HG03039 (cell line): Measurements from ENCODE around the gene MBOAT7.
"Not testable (repeated sequence)": the region's sequence is repeated elsewhere in the genome, so short reads cannot be mapped to it uniquely, and the experiment has no call there.

ENCODE experiments used
- ATAC-seq: cut with Tn5 transposase; IDR thresholded peaks from one replicate; pipeline ENCODE4 v1.9.1; 2021; ENCODE audit warnings: mild to moderate bottlenecking, moderate library complexity; ENCODE audit not compliant: unreplicated experiment

Gene MBOAT7

DNA sequence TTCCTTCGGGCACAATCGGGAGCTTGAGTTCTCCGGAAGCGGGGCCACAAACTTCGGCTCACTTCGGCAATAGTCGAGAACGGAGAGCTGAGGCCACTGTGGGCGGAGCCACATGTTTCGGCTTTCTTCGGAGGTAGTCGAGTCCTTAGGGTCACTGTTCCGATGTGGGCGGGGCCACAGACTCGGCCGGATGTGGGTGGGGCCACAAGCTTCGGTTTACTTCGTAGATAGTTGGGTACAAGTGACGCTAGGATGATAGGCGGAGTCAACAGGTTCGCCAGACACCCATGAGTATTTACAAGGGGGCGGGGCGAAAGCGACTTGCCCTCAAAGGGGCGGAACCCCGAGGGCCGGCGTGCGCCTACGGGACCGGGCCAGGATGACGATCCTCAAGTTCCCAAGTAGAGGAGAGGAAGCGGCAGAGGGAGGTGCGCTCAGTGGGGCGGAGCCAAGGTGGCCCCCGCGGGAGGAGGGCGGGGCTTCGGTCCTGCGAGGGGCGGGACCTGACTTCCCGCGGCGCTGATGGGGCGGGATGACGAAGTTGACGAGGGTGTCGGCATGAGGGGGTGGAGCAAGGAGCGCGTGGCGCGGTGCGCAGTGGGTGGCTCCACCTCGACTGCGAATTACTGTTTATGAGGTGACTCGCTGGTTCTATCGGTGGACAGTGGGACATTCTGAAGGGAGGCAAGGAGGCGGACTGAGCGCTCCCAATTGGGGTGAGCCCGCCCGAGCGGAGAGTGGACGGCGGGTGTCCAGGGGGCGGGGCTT, 539 bp upstream of the MBOAT7 start:
- peak; percentile 39 for ATAC-seq

DNA sequence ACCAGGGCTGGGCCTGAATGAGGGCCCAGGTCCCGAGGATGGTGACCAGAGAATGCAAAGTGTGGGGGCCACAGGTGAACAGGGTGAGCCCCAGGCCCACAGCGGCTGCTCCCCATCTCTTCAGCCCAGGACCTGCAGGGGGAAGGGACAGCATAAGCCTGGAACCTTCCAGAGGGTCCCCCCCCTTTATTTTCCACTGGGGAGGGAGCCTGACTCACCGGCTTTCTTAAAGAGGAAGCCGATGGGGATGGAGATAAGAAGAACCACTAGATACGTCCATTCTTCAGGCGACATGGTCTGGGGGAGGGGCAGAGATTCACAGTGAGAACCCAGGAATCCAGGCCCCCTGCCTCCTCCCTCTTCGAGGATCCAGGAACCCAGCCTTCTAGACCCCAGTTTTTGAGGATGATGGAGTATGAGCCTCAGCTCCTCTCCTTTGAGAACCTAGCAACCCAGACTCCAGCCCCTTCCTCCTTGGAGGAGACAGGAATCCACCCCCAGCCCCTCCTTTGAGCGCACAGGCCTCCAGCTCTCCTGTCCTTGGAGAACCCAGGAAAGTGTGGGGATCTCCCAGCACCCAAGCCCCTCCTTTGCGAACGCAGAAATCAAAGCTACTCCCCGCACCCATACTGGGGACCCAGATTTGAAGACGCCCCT, 1.0 kb downstream of the MBOAT7 start:
- no peak for ATAC-seq

DNA sequence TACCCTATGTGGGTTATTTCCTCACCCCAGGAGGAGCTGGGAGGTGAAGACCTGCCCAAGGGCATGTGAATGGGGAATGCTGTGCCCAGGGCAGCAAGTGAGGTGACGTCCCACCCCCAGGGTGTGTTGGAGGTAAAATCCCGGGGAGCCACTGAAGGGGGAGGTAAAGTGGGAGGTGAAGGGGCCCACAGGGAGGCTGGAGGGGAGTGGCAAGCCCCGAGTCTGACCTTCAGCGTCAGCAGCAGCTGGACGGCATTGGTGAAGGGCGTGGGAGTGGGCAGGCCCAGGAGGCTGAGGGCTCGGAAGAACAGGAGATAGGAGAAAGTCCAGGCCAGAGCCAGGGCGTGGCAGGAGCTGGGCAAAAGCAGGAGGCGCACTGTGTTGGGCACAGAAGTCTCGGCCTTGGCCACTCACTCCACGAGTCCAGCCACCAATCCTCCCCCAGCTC, 2.4 kb downstream of the MBOAT7 start:
- ATAC-seq, result no peak

DNA sequence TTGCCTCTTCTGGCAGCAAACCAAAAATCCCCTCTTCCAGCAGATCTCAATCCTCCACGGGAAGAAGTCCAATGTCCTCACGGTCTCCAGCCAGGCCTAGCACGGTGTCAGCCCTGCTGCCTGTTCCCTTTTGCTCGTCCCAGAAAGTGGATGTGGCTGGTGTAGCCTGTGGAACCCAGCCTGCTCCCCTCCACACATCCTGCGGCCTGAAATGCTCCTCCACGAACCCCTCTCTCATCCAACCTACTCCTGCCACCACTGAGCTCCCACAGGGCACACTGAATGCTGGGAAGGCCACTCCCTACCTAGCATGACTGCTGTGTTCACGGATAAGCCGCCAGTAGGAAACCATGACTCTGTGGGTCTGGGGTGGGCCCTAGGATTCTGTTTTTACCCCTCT, 3.0 kb downstream of the MBOAT7 start:
- ATAC-seq, result no peak

DNA sequence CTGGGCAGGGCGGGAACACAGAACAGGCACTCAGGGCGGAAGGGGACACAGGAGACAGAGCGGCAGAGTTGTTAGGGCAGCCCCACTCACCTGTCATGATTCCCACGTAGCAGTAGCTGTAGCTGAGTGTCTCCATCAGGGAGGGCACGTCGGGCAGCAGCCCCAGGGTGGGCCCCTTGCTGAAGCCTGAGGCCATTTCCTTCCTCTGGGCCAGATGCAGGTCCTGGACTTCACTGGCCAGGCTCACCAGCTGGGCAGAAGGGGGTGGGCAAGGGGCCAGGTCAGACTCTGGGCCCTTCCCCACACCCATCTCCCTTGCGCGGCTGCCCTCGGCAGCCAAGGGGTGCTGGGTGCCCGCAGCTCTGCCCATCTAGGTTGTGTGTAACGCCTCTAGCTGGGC, 5.9 kb downstream of the MBOAT7 start:
- ATAC-seq, result no peak

DNA sequence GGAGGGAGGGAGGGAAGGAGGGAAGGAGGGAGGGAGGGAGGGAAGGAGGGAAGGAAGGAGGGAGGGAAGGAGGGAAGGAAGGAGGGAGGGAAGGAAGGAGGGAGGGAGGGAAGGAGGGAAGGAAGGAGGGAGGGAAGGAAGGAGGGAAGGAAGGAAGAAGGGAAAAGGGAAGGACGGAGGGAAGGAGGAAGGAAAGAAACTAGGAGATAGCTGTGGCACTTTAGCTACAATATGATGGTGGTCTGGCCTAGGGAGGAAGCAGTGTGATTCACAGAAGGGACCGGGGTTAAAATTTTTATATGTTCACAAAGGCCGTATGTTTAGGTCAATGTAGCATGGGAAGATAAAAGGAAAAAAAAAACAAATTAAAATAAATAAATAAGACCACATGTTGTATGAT, 7.5 kb downstream of the MBOAT7 start:
- not testable (repeated sequence) for ATAC-seq

DNA sequence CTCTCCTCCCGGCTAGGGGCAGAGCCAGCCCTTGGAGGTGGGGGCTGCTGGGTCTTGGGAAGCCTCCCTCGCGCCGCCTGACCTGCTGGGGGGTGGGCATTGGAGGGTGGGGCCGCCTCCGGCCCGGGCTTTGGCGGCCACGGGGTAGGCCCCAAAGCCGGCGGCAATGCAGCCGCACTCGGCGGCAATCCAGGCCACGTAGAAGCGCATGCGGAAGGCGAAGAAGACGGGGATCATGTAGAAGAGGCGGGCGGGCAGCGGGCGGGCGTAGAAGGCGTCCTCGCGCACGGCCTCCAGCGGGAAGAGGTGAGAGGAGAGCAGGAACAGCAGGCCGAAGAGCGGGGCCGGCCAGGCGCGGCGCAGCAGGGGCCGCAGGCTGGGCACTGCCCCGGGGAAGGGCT, 8.7 kb downstream of the MBOAT7 start:
- no peak for ATAC-seq

DNA sequence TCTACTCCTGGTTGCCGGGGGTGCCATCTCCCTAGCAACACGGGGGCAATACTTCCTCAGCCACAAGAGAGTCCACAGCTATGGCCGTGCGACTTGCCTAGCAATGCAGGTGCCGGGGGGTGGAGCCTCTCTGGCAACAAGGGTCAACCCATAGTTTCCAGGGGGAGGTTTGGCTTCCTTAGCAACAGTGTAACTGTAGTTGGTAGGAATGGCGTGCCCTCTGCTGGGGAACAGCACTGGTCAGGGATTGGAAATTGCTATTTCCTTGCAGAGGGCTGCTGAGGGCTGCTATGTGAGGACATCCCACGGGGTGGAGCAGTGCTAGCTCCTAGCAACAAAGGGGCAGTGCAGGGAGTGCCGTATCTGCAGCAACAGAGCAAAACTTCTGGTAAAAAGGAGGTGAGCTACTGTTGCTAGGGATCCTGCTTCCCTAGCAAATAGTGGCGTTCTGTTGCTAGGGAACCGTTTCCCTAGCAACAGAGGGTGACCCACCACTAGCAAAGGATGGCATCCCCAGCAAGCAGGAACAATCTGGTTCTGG, 9.4 kb downstream of the MBOAT7 start:
- ATAC-seq, result no peak

DNA sequence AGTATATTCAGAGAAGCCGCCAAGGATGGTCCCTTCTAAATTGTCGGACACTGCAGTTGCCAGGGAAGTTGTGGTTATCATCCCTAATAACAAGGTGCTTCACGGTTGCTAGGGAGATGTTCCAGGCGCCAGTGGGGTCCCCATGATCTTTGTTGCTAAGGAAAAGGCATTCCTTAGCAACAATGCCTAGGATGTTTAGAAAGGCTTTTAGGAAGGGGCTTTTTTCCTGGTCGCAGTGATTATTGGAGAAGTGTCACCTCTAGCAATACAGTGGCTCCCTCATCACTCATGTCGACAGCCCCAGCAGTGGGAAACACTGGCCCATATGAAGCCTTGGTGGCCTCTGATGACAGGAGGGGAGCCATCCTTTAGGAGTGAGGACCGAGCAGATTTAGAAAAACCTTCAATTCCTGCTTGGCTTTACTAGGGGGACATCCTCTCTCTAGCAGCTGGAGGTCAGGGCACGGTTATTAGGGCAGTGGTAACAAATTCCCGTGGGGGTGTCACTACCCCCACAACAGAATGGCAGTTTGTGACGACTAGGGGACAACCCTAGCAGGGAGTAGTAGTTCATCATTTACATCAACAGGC, 10.0 kb downstream of the MBOAT7 start:
- ATAC-seq, result no peak

DNA sequence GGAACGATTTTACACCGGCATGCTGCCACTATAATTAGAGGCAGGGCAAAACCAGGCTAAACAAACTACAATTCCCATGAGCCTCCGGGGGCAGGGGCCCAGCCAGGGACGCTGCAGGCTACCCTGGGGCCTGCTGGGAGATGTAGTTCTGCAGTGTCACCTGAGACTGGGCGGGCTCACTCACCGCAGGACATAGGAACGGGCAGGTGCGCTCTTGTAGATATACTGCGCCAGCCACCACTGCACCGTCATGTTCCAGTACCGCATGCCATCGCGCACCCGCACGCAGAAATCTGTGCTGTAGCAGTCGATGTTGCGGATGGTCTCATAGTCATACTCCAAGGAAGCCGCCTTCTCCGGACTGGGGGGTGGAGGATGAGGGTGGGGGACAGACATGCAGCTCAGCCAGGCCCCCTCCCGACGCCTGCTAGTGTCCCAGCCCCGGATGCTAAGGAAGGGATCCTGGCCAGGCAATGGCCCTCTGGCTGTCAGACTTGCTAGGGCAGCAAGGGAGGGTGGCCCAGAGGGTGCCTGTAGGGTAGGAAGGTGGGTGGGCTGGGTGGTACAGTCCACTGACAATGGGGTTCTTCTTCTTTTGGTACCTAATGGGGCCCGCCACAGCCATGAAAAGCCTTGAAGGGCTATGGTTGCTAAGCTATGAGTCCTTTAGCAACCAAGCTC, 10.7 kb downstream of the MBOAT7 start:
- ATAC-seq, result no peak

DNA sequence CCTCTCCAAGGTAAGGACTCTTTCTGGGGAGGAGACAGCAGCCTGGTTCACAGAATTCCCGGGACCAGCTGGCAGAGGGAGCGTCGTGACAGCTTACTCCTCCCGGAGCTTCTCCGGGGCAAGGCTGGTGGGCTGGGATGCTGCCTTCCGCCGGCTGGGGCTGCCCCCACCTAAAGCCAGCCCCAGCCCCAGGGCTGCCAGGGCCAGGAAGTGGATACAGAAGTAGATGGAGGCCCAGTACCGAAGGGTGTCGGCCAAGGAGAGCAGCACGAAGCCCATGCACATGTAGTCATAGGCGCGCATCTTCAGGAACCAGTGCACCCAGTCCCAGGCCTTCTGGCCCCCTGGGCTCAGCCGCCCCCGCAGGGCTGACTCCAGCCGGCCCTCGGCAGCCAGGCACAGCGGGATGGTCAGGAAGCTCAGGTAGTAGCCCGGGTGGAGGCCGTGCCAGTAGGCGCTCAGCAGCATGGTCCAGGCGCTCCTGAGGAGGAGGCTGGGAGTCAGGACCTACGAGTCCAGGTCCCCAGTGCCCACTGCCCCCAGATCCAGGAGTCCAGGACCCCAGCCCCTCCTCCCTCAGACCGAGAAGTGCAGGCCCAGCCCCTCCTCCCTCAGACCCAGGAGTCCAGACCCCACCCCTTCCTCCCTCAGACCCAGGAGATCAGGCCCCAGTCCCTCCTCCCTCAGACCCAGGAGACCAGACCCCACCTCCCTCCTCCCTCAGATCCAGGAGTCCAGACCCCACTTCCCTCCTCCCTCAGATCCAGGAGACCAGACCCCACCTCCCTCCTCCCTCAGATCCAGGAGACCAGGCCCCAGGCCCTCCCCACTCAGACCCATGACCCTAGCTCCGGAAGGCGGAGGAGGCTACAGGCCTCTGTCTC, 15.2 kb downstream of the MBOAT7 start:
- ATAC-seq, result no peak

DNA sequence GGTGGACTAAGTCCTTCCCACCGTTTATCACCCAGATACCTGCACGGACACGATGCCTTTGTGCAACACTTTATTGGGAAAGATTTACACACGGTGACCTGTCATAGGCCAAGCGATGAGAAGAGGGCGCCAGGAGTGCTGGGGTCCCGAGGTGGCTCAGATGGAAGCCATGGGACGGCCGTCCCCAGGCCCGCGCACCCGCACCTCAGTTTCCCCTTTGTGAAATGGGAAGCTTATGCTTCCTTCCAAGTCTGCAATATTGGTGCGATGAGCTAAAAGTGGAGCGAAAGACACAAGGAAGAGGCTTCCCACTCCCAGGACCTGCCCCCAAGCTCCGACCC, 16.1 kb downstream of the MBOAT7 start:
- no peak for ATAC-seq

DNA sequence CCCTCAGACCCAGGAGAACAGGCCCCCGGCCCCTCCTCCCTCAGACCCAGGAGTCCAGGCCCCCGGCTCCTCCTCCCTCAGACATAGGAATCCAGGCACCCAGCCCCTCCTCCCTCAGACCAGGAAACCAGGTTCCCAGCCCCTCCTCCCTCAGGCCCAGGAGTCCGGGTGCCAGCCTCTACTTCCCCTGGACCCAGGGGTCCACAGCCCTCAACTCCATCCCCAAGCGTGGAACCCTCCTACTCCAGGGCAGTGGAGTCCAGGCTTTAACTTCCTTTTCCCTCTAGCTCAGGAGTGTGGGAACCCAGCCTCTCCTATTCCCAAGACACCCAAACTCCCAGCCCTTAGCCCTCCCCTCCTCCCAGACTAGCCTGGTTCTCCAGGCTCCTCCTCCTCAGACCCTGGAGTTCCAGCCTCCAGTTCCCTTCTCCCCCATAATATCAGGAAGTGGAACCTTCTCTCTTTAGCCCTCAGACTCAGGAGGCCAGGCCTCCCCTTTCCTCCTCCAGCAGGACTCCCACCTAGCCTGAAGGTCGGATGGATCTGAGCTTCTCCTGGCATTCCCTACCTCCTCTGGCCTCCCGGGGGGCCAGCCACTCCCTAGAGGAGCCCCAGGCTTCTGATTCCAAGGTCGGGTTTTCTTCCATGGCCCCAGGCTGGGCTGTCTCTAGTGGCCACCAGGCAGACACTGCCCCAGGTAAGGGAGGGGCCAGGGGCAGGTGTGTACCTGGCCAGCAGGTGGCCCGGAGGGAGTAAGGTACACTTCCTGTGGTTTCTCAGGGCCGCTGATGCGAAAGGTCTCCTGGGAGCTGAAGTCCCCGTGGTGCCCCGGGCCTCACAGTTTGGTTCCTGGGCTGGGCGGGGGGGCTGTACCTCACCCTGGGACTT, 16.7 kb downstream of the MBOAT7 start, which contains the start of gene TMC4:
Gene TMC4, minus strand, starts transcription at position 690 of the 888 bp plus-strand sequence. Its CDS starts 43 bp downstream, at position 647.
- no peak for ATAC-seq

DNA sequence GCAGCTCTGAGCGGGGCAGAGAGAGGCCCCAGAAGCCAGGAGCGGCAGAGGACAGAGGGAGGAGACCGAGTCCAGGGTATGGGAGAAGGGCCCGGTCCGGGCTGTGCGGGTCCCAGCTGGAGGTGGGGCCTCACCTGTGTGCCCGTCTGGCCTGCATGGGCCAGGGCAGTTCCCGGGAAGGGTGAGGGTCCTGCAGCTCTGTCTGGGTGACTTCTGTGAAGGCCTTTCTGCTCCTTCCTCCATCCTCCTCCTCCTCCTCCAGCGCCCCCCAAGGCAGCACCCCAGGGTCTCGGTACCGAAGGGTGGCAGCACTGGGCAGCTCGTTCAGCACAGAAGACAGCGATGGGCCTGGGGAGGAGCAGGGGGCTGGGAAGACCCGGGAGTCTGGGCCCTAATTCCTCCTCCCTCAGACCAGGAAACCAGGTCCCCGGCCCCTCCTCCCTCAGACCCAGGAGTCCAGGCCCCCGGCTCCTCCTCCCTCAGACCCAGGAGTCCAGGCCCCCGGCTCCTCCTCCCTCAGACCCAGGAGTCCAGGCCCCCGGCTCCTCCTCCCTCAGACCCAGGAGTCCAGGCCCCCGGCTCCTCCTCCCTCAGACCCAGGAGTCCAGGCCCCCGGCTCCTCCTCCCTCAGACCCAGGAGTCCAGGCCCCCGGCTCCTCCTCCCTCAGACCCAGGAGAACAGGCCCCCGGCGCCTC, 17.5 kb downstream of the MBOAT7 start:
- not testable (repeated sequence) for ATAC-seq

DNA sequence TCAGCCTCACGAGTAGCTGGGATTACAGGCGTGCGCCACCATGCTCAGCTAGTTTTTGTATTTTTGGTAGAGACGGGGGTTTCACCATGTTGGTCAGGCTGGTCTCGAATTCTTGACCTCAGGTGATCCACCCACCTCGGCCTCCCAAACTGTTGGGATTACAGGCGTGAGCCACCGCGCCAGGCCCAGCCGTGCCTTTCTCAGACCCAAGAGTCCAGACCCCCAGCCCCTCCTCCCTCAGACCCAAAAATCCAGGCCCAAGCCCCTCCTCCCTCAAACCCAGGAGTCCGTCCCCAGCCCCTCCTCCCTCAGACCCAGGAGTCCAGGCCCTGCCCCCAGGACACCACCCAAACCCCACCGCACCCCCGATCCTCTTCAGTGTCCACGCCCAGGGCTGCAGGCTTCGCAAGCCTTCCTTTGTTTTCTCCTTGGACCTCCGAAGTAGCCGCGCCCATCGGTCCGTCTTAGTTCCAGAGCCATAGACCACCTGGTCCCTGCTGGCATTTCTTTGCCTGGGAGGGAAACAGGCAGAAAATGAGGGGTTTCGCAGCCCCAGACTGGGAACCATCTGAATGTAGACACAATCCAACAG, 20.1 kb downstream of the MBOAT7 start:
- ATAC-seq, result no peak

DNA sequence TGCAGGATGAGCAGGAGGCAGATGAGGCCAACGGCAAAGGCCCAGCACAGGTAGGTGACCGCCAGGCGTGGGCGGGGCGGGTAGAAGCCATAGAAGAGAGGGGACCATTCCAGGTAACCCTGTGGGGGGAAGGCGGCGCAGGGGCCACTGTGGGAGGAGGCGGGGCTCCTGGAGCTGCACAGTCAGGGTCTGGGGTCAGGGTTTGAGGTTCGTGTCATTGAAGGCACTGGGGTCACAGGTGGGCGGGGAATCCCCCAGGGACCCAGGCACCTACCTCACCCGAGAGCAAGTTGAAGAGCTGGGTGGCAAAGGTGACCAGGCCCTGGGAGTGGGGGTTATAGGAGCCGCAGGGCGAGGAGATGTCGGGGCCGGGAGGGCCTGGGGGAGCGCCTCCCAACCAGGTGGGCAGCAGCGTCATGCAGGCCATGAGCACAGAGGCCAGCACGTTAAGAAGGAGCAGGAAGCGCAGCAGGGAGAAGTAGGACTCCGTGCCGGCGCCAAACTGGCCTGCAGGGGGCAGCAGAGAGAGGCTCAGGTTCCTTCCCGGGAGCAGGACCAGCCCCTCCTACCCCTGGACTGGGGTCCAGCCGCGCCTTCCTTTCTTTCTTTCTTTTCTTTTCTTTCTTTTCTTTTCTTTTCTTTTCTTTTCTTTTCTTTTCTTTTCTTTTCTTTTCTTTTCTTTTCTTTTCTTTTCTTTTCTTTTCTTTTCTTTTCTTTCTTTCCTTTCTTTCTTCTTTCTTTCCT, 21.0 kb downstream of the MBOAT7 start:
- no peak for ATAC-seq

DNA sequence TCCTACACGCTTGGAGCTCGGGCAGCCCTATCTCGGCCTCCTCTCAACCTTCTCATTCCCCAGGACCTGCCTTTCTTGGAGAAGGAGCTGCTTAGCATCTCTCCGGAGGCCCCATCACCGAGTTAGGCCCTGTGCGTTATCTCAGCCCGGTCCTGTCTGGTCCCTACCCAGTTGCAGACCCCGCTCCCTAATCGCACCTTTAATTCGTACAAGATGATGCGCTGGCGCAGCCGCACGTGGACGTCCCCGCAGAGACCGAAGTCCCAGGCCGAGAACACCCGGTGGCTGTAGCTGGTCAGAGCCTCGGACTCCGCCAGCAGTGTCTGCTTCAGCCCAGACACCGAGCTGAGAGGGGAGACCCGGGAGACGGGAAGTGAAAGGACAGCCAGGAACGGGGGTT, 24.2 kb downstream of the MBOAT7 start:
- ATAC-seq, result no peak
